Measurements from ENCODE around the gene VGLL3.
"Not testable (repeated sequence)": the region's sequence is repeated elsewhere in the genome, so short reads cannot be mapped to it uniquely, and the experiment has no call there.

VGLL3 gene

DNA sequence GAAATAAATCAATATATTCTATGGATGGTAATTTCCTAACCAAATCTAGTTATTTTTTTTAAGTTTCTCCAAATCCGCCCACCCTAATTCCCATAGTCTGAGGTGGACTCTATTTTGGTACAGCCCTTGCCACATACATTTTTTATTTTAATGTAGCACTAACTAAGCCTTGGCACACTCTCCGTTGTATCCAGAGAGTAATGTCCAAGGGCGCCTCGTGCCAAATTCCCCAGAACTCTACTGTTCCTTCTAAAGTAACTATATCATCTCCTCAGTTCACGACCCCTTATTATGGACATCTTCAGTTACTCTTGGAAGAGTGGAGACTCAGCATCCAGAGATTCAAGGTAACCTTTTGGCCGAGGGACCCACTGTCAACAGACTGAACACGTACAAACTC lies 1.3 kb downstream of the VGLL3 start:
- no peak for DNase-seq (ENCODE audit: low spot score)

DNA sequence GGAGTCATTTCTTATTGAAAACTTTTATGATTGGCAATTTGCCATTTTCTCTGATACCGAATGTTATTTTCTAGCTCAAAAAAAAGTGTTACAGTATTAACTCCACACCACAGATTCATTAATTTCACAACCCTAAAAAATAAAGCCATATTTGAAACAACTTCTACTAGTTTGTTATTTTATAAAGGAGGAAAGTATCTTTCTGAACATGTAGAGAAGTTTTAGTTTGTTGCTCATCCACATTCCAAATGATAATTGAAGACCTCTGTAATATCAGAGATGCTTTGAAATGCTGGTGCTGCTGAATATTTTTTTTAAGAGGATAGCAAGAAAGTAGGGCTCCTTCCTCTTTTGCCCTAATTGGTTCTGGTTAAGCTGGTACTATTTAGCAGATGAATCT lies 1.9 kb downstream of the VGLL3 start:
- no peak for DNase-seq (ENCODE audit: low spot score)

DNA sequence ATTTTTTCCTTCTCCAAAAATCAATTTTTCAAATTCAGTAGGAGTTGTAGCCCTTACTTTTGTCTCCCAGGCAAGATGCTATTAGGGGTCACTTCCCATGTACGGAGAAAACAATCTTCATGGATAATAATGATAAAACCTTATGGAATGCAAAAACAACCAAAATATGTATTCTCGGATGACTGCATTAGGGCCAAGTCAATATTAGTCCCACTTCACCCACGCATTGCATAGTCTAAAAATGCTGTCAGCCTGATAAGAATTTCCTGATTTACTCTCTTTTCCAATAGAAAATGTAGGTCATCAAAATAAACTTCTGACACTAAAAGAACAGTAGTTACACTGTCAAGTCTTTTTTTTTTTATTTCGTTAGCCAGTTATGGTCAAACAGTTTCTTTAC lies 2.7 kb downstream of the VGLL3 start:
- DNase-seq (ENCODE audit: low spot score), result peak; percentile 29

DNA sequence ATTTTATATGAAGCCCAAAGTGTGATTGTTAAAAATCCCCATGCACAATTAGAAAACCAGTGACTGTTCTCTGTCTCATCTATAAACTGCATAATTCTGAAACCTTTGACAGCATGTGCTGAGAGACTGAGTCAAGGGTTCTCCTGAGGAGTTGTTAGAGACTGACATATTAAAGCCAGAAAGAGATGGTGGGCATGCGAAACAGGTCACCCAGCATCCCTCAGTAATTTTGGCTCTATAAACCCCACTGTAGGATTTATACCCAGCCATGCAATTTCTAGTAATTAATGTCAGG lies 3.6 kb downstream of the VGLL3 start:
- DNase-seq (ENCODE audit: low spot score), result no peak

DNA sequence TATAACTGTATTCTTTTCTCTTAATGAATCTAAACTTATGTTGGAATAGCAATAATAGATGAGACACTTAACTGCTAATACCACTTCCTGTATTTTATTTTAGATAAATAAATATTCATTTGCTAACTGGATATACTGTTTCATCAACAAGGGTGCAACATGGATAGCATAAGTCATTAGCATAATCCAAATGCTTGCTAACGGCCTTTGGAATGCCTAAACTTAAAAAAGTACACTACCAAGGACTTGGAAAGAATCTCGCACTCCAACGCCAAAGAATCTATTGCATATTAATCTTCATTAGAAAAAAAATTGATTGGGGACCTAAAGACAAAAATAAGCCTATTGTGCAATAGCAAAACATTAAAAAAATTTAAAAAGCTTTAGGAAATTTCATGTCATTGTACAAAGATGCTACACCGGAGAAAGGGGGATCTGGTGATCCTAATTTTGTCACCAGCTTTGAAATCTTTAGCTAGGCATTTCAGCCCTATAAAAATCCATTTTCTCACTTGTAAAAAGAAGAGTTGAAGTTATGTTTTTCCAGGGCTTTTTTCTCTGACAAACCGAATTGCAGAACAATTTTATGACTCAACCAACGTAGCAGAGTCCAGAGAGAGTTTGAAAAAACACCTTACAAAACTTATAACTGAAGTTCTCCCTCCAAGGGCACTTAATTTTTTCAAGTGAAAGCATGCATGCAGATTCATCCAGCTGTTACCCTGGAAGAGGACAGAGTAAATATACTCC lies 4.1 kb downstream of the VGLL3 start:
- DNase-seq (ENCODE audit: low spot score), result no peak

DNA sequence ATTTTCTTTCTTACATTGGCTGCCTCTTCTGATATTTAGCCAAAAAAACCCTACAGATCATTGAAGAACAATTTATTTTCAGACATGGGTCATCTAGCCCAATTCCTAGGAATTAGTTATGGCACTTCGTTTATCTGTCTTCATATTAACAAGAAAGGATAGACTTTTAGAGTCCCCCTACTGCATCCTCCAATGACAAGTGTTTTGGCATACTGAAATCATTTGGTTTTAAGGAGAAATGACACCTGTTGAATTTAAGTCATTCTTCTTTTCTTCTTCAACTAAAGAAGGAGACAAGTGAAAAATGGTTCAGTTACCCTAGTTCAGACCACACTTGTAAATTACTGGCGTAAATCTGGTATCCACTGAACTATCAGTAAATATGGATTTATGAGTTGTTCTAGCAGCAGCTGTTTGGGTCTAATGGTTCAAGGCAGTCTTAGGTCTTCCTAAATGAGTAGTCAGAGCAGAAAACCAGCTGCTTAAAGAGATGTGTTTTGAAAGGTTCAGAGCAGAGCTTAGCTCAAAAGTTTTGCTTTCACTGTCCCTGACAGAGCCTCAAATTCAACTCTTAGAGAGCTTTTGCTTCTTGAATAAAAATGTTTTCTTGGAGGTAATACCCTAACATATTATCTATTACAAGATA lies 5.6 kb downstream of the VGLL3 start:
- no peak for DNase-seq (ENCODE audit: low spot score)

DNA sequence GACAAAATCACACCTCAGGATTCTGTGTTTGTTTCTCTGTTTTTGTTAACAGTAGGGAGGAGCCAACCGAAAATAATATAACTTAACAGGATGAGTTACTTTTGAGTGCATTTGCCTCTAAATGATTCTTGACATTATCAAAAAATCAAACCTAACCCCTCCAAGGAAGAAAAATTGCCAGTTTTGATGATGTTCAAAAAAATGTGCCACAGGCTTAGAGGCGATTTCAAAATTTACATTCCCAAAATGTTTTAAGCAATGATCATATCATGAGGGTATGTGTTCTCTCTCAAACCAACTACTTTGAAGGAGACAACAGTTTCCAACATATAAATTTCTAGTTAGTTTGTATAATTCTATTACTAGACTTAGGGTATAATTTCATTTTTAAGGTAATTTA lies 6.7 kb downstream of the VGLL3 start:
- no peak for DNase-seq (ENCODE audit: low spot score)

DNA sequence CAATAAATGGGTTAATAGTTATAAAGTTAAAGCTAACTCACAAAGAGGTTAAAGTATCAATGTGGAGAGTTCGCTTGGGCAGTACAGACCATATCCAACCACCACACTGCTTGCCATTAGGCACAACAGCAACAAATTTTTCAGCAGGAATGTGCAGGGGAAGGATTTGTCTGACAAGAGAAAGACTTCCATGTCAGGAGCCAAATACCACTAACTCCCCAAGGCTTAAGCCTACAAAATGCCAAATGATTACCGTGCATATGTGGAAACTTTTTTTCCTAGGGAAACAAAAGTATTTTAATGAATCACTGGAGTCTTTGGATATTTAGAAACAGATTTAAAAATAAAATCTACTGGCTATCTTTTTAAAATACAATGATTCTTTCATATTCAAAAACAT lies 8.1 kb downstream of the VGLL3 start:
- peak; percentile 33 for DNase-seq (ENCODE audit: low spot score)

DNA sequence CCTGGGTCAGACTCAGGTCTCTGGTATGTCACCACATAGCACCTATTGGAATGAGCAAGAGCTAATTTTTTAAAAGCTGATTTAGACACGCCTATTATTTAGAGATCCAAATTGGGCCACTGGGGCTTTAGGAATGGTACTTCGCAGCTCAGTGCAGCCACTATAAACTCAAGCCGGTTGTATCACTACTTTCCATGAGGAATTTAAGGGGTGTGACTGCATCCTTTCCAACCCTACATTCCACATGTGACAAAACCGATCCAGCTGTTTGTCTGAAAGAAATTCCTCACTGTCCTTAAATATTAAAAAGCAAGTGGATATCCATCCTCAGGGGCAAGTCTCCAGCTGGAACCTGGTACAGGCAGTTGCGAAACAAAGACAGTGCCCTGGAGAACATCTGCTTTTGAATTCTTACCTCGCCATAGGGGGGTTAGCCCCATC lies 12.8 kb downstream of the VGLL3 start:
- DNase-seq (ENCODE audit: low spot score), result no peak

DNA sequence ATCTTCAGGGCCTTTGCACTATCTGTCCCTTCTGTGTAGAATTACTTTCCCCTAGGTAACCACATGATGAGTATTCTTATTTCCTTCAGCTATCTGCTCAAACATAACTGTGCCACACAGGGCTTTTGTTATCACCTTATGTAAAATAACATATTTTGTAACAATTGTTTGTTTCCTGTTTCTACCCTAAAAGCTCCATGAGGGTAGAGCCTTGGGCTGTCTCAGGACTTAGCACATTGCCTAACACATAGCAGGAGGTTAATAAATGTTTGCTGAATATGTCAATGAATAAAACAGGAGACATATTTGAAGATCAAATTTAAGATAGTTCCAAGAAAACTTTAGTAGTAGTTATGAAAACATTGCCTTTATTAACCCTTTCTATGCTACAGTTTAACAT lies 14.7 kb downstream of the VGLL3 start:
- DNase-seq (ENCODE audit: low spot score), result no peak

DNA sequence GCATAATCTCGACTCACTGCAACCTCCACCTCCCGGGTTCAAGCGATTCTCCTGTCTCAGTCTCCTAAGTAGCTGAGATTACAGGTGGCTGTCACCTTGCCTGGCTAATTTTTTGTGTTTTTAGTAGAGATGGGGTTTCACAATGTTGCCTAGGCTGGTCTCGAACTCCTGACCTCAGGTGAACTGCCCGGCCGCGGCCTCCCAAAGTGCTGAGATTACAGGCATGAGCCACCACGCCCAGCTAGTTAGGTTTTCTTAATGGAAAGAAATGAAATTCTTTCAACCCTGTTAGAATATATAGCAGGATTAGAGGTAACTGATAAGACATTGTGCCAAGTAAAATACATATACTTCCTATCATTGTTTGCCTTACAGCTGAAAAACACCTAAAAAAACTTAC lies 16.8 kb downstream of the VGLL3 start:
- not testable (repeated sequence) for DNase-seq (ENCODE audit: low spot score)

DNA sequence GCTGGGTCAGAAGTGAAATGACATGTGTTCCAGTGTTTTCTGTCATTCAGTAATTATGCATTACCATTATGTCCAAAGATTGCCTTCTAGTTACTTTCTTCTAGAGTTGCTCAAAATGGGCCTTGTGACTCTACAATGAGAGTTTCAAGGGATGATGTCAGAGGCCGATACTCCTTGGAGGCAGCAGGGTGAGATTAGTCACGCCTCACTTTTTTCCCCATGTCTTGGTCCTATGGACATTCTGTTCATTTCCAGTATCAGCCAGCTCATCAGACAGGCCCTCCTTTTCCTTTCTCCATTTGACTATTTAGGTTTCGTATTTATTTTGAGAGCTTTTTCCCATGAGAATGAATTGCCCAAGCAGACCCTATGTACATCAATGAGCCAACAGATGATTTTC lies 17.5 kb downstream of the VGLL3 start:
- DNase-seq (ENCODE audit: low spot score), result no peak

DNA sequence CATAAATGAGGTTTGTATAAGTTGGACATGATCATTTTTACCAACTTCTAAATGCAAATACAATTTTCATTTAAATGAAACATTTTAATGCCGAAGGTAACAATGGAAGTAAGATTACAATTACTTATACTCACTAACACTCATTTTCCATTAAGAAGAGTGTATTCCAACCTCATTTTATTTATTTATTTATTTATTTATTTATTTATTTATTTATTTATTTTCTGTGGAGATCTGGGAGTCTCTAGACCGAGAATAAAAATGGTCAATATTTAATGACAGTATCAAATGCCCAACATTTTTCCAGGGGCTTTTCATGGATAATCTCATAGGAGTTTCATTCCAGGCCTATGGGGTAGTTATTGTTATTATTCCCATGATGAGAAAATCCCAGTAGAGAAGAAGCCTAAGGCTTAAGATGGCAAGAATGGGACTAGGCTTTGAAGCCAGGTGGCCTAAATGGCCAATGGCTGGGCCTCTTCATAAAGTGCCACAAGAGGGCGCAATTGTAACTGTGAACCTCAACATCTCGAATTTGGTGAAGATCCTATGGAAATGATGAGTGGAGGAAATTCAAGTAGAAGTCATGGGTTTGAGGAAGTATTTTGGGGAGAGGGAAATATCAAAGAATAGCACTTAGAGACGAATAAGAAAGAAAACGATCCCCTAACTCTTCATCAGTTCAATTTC lies 21.3 kb downstream of the VGLL3 start:
- peak; percentile 48 for DNase-seq (ENCODE audit: low spot score)

DNA sequence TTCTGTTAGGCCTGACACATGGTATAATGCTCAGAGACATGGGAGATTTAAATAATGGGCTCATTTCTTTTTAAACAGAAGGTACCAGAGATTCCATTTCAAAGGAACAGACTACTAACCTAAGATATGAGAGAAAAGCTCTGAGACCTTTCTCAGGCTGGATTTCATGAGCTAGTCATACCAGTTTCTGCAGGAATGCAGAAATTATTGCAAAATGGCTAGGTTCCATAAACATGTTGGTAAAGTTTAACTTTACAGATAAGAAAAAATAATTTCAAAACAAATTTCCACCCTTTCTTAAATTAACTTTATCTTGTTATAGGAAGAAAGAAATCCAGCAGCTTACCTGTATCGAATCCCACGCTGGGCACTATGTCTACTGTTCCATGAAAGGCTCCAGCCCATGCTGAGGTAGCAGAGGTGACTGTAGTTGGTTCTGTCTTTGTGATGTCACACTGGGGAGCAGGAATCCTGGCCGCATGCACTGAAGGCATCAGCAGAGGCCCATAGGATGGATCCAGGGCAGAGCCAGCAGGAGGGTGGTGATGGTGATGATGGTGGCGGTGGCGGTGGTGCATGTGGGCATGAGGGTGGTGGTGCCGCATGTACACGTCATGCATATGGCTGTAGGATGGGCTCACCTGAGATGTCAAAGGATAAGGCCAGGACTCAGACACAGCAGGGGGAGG lies 22.6 kb downstream of the VGLL3 start:
- no peak for DNase-seq (ENCODE audit: low spot score)

DNA sequence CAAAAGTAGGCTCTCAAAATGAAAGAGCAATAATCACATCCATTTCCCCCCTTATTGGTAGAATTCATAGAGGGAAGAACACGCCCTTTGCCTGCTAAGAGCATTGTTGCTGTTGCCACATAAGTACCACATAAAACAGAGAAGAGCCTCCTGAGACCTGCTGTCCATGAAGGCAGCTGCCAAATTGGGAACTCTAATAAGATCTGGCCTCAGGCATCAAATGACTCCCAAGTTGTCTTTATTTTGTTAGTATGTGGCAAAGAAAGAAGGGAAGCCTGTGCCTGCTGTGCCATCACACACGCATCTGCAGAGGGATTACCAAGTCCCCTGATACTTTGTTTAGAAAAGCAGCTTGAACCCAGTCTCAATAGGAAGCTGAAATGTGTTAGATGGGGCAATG lies 23.9 kb downstream of the VGLL3 start:
- DNase-seq (ENCODE audit: low spot score), result no peak

DNA sequence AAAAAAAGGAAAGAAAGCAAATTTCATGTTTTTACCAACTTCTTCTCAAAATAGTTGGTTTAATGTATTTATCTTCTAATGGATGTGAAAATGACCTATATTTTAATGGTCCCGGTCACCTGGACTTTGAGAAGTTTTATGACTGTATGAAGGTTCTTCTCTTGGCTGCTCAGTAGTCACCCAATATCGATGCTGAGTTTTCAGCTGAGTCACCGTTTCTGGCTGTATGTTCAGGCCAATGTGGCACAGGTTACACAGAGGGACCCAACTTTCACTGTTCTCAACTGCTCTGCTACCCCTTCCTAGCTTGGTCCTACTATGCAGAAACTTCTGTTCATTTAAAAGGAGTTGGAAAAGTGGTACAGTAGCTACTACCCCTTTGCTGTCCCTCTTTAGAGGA lies 25.8 kb downstream of the VGLL3 start:
- DNase-seq (ENCODE audit: low spot score), result no peak

DNA sequence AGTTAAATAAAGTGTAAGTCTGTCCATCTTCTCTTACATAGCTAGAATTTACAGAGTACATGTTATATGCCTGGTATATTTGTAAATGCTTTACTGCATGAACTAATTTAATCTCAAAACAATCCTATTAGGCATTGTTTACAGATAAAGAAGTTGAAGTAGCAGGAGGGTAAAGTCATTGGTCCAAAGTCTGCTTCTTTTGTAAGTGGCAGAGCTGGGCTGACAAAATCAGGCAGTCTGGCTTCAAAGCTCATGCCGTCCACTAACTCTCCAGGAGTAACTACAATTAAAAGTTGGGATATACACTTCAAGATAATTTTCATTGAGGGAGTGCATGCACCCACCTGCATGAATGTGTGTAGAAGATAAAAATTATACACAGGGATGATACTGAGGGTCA lies 27.3 kb downstream of the VGLL3 start:
- DNase-seq (ENCODE audit: low spot score), result no peak

DNA sequence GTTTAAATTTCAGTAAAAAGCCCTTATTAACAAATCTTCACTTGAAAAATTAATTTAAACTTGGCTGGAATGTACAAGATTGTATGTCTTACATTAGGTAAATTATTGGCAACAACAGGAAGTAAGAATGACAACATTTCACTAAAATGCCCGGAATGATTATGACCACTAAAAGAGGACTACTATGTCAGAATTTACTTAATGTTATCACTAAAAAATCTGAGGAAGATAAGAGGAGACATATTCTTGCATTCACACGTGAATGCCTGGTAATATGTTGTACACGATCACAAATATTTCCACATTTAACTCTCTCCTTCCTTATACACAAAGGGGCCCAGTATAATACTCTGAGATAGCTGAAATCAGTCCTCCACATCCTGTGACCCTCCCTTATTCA lies 29.7 kb downstream of the VGLL3 start:
- no peak for DNase-seq (ENCODE audit: low spot score)

DNA sequence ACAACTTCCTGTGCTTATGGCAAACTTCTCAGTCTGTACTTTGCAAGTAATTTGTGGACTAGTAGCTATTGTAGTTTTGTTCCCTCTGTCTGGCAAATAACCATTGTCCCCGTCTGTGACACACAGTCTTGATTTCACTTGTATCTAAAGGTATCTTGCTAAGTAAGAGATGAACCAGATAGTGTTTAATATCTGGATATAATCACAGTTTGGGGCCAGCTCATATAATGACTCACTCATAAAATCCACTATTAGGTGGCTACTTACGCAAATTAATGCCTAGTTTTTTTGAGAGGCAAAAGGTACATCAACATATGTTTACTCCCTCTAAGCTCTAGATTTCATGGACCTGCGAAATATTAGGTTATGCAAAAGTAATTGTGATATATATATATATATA lies 30.4 kb downstream of the VGLL3 start:
- no peak for DNase-seq (ENCODE audit: low spot score)

DNA sequence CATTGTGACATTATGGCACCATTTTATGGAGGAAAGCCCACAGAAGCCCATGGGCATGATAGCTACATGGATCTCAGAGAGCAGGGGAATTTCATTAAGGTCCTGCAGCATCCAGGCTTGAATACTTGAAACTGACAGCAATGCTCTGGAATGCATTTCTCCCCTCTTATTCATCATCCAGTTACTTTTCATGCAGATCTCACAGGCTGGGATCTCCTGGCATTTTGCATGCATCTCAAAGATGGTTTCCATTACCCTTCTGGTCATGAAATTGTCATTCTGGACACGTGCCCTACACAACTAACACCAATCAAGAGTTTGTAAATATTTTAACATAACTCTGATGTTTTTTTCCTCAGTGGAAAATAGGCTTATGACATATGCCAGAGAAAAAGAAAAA lies 32.4 kb downstream of the VGLL3 start:
- peak; percentile 56 for DNase-seq (ENCODE audit: low spot score)

DNA sequence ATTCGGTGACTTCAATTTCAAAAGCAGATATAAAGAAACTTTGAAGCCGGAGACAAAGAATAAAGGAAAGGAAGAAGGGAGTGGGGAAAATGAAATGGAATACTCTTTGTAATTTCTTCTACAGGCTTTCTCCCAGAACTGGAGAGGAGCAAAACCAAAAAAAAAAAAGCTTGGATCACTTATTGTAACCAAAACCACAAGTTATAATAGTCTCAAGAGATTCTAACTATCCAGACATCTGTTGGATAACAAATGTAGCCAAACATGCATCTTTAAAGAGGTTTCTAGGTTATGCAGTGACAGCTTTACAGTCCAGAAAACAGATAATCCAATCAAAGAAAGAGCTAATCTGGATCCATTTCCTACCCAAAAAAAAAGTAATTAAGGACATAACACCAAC lies 36.2 kb downstream of the VGLL3 start:
- no peak for DNase-seq (ENCODE audit: low spot score)

DNA sequence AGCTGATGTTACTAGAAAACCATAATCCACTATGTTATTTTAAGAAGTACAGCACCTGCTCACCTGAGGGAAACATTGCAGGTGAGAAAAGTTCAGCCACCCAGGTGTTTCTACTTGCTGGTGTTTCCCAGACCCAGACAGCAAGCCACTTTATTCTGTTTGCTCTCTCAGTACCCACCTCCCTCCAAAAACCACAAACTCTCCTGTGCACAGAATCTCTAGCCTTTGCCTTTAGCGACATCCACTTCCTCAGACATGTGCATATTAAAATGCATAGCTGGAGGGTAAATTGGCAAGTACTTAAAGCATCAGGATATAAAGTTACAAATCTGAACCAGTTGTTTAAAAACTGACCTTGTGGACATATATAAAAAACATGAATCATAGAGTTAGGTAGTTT lies 36.7 kb downstream of the VGLL3 start:
- no peak for DNase-seq (ENCODE audit: low spot score)

DNA sequence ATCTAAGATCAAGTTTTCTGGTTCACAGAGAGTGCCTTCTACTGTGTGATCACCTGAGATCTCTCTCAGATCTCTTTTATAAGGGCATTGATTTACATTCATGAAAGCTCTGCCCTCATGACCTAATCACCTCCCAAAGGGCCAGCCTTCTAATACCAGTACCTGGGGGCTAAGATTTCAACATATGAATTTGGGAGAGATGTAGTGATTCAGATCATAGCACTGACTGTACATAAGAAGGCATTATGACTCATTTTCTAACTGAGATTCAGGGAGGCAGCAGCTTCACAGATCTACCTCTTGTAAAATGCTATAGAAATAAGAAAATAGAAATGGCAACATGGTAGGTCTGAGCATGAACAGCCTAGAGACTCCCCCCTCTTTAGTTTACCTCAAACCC lies 39.6 kb downstream of the VGLL3 start:
- no peak for DNase-seq (ENCODE audit: low spot score)

All from AG08396 (cell line).